Gastrocnemius medialis (tissue), 4 donors: Measurements from ENCODE around the gene SART3.

Experiments used
- POLR2A ChIP-seq, 2 donors: fragments of 450-650 bp; IDR thresholded peaks; one replicate each; pipeline ENCODE4 v1.6.1; 2017; ENCODE audit warnings: antibody characterized with exemption in 2 of 2, mild to moderate bottlenecking in 2 of 2, moderate library complexity in 2 of 2
- TF ChIP-seq, protein P1 (sequence below), 5 experiments: fragments of 450-650 bp in 3 of 5; fragments of 200-600 bp in 2 of 5; sonication (generic) in 2 of 5; IDR thresholded peaks in 4 of 5; conservative IDR thresholded peaks in 1 of 5; 1 replicate in 4 of 5; 2 replicates in 1 of 5; pipeline ENCODE4 v1.5.1; 2016 to 2019; ENCODE audit warnings: antibody characterized with exemption in 5 of 5, mild to moderate bottlenecking in 3 of 5, moderate library complexity in 3 of 5

DNA sequence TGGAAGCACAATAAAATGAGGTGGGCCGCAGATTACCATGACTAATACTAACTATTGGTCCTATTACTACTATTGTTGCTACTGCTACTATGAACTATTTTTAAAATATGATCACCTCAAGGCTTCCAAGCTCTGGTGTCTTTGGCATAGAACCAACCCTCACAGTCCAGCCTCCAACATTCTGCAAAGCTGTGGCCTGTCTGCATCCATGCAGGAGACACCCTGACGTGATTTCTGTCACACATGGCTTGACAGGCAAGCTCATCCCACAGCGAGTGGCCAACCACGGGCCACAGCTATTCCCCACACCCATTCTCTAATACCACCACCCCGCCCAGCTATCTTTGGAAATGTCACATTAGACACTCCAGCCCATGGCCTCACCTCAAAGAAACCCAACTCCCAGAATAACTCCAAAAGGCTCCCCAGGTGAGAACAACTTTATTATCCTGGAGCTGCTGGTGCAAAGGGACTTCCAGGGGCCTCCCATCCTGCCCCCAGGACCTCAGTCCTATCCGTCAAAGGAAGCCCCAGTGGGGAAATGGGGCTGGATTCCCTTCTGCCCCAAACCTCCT is 15.8 kb upstream of the SART3 start:
- TF ChIP-seq, protein P1, sequence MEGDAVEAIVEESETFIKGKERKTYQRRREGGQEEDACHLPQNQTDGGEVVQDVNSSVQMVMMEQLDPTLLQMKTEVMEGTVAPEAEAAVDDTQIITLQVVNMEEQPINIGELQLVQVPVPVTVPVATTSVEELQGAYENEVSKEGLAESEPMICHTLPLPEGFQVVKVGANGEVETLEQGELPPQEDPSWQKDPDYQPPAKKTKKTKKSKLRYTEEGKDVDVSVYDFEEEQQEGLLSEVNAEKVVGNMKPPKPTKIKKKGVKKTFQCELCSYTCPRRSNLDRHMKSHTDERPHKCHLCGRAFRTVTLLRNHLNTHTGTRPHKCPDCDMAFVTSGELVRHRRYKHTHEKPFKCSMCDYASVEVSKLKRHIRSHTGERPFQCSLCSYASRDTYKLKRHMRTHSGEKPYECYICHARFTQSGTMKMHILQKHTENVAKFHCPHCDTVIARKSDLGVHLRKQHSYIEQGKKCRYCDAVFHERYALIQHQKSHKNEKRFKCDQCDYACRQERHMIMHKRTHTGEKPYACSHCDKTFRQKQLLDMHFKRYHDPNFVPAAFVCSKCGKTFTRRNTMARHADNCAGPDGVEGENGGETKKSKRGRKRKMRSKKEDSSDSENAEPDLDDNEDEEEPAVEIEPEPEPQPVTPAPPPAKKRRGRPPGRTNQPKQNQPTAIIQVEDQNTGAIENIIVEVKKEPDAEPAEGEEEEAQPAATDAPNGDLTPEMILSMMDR (IDR thresholded peaks at IDR 0.05 in 4 of 5, conservative IDR thresholded peaks at IDR 0.05 in 1 of 5) = no peak
- no peak for TF ChIP-seq POLR2A (IDR thresholded peaks at IDR 0.05)
